MCF 10A (cell line): ENCODE measurements around the gene TTLL9. TPM values are rescaled to one million over a fixed set of nuclear protein-coding genes. Genes with fewer than 3 reads are reported as not detected.
A peak's percentile ranks its signal among the peaks of the same experiment; 100 is the strongest.
"Not testable (repeated sequence)": the region's sequence is repeated elsewhere in the genome, so short reads cannot be mapped to it uniquely, and the experiment has no call there.

Source experiments
- BruUV-seq: library from RNA; stranded (reverse); fragments of 400-500 nt; replicated peaks from 2 replicates; lab custom pipeline; 2021; lab: Mats Ljungman, UMichigan
- CTCF ChIA-PET: fragments of 300-600 bp; sonication (Branson Sonifier 250); formaldehyde crosslinking; extraction: SDS; loops from one replicate; lab custom pipeline; 2021; ENCODE audit warnings: antibody characterized with exemption, inconsistent platforms; lab: Yijun Ruan, JAX
- POLR2A ChIA-PET: fragments of 300-600, 350-650 bp; sonication (Branson Sonifier 250); formaldehyde crosslinking; extraction: SDS; loops from one replicate; lab custom pipeline; 2020; ENCODE audit warnings: antibody characterized with exemption, inconsistent platforms; lab: Yijun Ruan, JAX
- DNase-seq: peaks from one replicate; pipeline ENCODE4 v3.0.0-alpha.2; 2018; ENCODE audit not compliant: unreplicated experiment
- H3K27ac Mint-ChIP-seq: one replicate; pipeline ENCODE4 v1.8.0; 2022; ENCODE audit warnings: mild to moderate bottlenecking, low read depth, mixed read lengths; ENCODE audit not compliant: unreplicated experiment
- H3K27me3 Mint-ChIP-seq: one replicate; pipeline ENCODE4 v1.8.0; 2022; ENCODE audit warnings: mixed read lengths; ENCODE audit not compliant: insufficient read depth, unreplicated experiment
- H3K36me3 Mint-ChIP-seq: one replicate; pipeline ENCODE4 v1.8.0; 2022; ENCODE audit warnings: mild to moderate bottlenecking, moderate library complexity, mixed read lengths; ENCODE audit not compliant: insufficient read depth, unreplicated experiment
- H3K4me1 Mint-ChIP-seq: one replicate; pipeline ENCODE4 v1.8.0; 2022; ENCODE audit warnings: mixed read lengths; ENCODE audit not compliant: insufficient read depth, unreplicated experiment
- H3K4me3 Mint-ChIP-seq: one replicate; pipeline ENCODE4 v1.8.0; 2022; ENCODE audit warnings: mild to moderate bottlenecking, moderate library complexity, mixed read lengths; ENCODE audit not compliant: unreplicated experiment
- H3K9me3 Mint-ChIP-seq: one replicate; pipeline ENCODE4 v1.8.0; 2022; ENCODE audit warnings: mixed read lengths; ENCODE audit not compliant: unreplicated experiment
- intact Hi-C: fragments of 100-400 bp; cut with micrococcal nuclease; formaldehyde crosslinking; loops from 2 replicates; pipeline ENCODE4 v1.14.1; 2022
- total RNA-seq: library from RNA; stranded (reverse); gene quantifications from 2 replicates; pipeline ENCODE4 v1.2.3, GENCODE V29; 2022
- TF ChIP-seq, protein P1 (sequence below): fragments of 200-600 bp; IDR thresholded peaks from one replicate; pipeline ENCODE4 v1.8.0; 2022; ENCODE audit warnings: antibody characterized with exemption, mild to moderate bottlenecking; ENCODE audit not compliant: unreplicated experiment

Gene TTLL9
- total RNA-seq, 1 experiment from 2014 or later, result 0.19 TPM

DNA sequence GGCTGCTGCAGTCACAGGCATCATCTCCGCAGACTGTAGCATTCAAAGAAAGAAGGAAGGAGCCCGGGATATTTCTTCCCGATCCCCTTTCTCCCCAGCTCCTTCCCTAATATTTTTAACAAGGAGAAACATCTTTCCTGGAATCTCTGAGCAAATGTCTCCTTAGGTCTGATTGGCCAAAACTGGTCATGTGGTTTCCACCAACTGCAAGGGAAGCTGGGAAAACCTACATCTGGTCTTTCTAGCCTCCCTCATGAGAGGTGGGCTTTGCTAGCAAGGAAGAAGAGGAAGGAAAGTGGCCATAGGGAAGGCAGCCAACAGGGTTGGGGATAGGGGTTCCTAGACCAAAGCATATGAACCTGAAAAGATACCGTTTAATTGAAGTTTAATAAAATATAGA lies 46.3 kb downstream of the TTLL9 start:
- TF ChIP-seq, protein P1, sequence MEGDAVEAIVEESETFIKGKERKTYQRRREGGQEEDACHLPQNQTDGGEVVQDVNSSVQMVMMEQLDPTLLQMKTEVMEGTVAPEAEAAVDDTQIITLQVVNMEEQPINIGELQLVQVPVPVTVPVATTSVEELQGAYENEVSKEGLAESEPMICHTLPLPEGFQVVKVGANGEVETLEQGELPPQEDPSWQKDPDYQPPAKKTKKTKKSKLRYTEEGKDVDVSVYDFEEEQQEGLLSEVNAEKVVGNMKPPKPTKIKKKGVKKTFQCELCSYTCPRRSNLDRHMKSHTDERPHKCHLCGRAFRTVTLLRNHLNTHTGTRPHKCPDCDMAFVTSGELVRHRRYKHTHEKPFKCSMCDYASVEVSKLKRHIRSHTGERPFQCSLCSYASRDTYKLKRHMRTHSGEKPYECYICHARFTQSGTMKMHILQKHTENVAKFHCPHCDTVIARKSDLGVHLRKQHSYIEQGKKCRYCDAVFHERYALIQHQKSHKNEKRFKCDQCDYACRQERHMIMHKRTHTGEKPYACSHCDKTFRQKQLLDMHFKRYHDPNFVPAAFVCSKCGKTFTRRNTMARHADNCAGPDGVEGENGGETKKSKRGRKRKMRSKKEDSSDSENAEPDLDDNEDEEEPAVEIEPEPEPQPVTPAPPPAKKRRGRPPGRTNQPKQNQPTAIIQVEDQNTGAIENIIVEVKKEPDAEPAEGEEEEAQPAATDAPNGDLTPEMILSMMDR, result no peak
- Mint-ChIP-seq H3K9me3 (no peaks in the 10 kb centered on the region), H3K27ac (no peak overlapping the region), H3K36me3 (no peaks in the 10 kb centered on the region), H3K4me1 (no peaks in the 10 kb centered on the region), H3K27me3 (peaks cover 20% of the 10 kb centered on the region), H3K4me3 (no peak overlapping the region)
- BruUV-seq, result no TSS peak
- intact Hi-C loops, result no loop called here
- DNase-seq, result no peak
- POLR2A ChIA-PET, result no interaction called here
- CTCF ChIA-PET, result interaction anchor here (0.6 to 0.7 kb wide), 2 partner anchors 101 to 736 kb away, joined by 3 read pairs; no protein-coding TSS in a partner anchor

- intact Hi-C loops, BruUV-seq, H3K36me3 Mint-ChIP-seq: not testable (repeated sequence)
Measured at GRCh38 chr20:31917962-31918412, 47.6 kb downstream of the TTLL9 start.

DNA sequence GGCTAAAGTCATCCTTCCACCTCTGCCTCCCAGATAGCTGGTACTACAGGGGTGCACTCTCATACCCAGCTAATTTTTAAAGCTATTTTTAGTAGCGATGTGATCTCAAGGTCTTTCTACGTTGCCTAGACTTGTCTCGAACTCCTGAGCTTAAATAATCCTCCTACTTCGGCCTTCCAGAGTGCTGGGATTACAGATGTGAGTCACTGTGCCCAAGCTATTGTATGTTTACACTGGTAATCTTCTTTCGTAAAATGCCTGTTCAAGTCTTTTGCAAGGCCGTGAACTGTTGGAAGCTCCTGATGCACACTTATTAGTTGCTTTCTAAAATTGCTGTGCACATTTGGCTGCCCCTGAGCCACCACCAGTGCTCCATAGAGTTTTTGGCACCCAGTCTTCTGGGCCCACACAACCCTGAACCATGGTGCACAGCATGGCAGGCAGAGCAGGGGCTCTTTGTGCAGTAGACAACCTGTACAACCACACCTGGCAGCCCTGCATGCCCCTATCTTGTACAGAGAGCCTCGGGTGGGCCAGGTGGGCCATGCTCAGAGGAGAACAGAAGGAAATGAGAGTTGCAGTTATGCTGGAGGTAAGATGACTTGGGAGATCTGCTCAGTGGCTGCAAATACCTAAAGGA lies 48.2 kb downstream of the TTLL9 start:
- no TSS peak for BruUV-seq
- H3K9me3 Mint-ChIP-seq, result no peaks in the 10 kb centered on the region
- peak; percentile 10 for DNase-seq
- H3K27me3 Mint-ChIP-seq, result peaks cover 37% of the 10 kb centered on the region
- H3K27ac Mint-ChIP-seq, result no peak overlapping the region
- ChIA-PET CTCF (interaction anchor here (0.6 to 1.2 kb wide), 5 partner anchors 33 to 558 kb away, joined by 3 to 6 read pairs (median 3); partner anchors contain the start of genes PDRG1 and XKR7), POLR2A (interaction anchor here (0.8 kb wide), 1 partner anchor 34 kb away, joined by 3 read pairs; the partner anchor contains the start of gene PDRG1)
- H3K4me3 Mint-ChIP-seq, result no peak overlapping the region
- TF ChIP-seq, protein P1, result no peak
- H3K36me3 Mint-ChIP-seq, result no peaks in the 10 kb centered on the region
- intact Hi-C loops, result no loop called here
- H3K4me1 Mint-ChIP-seq, result no peaks in the 10 kb centered on the region

More at GRCh38 chr20:31917962-31918412, 47.6 kb downstream of the TTLL9 start:
- DNase-seq, H3K4me3 Mint-ChIP-seq, H3K9me3 Mint-ChIP-seq, POLR2A ChIA-PET, H3K27ac Mint-ChIP-seq, H3K4me1 Mint-ChIP-seq: not testable (repeated sequence)
- peaks cover 31% of the 10 kb centered on the region for H3K27me3 Mint-ChIP-seq
- CTCF ChIA-PET, result interaction anchor here (0.6 to 1.2 kb wide), 3 partner anchors 34 to 558 kb away, joined by 3 to 6 read pairs (median 3); partner anchors contain the start of gene PDRG1

DNA sequence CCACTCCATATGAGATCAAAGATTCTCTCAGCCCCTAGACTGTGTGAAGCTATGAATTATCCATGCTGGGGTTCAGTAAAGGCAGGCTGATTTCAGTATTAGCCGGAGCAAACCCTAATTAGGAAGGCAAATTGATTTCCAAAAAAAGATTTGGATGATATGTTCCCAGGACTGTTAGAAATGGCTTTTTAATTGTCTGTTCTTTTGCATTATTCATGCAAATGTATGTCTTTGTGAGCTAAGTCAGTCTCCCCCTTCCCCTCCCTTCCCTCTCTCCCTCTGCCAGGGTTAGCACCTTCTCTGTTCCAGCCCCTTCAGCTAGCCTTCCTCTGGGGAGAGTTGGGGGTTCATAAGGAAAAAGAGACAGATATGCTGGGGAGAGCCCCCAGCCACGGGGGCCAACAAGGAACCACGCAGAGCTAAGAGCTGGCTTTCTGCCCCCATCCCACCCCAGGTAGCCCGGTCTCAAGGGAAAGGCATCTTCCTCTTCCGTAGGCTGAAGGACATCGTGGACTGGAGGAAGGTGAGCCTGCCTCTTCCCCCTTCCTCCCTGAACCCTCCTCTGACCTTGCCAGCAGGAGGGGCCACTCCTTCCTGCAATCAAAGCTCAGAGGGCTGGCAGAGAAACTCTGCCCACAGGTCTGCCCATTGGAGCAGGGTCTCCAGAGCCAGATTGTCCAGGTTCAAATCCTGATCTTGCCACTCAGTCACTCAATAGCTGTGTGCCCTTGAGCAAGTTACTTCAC lies 49.1 kb downstream of the TTLL9 start:
- TF ChIP-seq, protein P1, result no peak
- Mint-ChIP-seq H3K27me3 (peaks cover 47% of the 10 kb centered on the region), H3K4me1 (peaks cover 6% of the 10 kb centered on the region), H3K9me3 (no peaks in the 10 kb centered on the region), H3K27ac (no peak overlapping the region), H3K4me3 (no peak overlapping the region), H3K36me3 (no peaks in the 10 kb centered on the region)
- no TSS peak for BruUV-seq
- POLR2A ChIA-PET, result interaction anchor here (0.8 to 1.1 kb wide), 2 partner anchors 11 to 33 kb away, joined by 3 read pairs; partner anchors contain the start of gene PDRG1
- intact Hi-C loops, result no loop called here
- CTCF ChIA-PET, result interaction anchor here (0.7 to 1.1 kb wide), 5 partner anchors 32 to 466 kb away, joined by 3 to 5 read pairs (median 3); partner anchors contain the start of genes PDRG1 and XKR7
- no peak for DNase-seq
